Keratinocyte (primary cell): ENCODE measurements around the gene ARPC5L. TPM values are rescaled to one million over a fixed set of nuclear protein-coding genes. Genes with fewer than 3 reads are reported as not detected.

Experiments used
- DNase-seq: peaks from one replicate; pipeline ENCODE4 v3.0.0-alpha.2; 2011; ENCODE audit warnings: low read depth, missing footprints, low spot score
- FAIRE-seq: peaks from 2 replicates; lab custom pipeline; 2011; peaks lifted over from hg19 to GRCh38; lab: Jason Lieb, UNC
- H2AFZ ChIP-seq: 2 replicates; pipeline ENCODE4 v1.6.0; 2012; ENCODE audit warnings: low read length, control low read depth, inconsistent platforms; ENCODE audit not compliant: control insufficient read depth
- H3K27ac ChIP-seq: 2 replicates; pipeline ENCODE4 v1.5.1; 2011; ENCODE audit warnings: low read length; ENCODE audit not compliant: control insufficient read depth, insufficient read depth
- H3K27me3 ChIP-seq: 3 replicates; pipeline ENCODE4 v1.6.0; 2011; ENCODE audit warnings: low read length; ENCODE audit not compliant: control insufficient read depth, insufficient read depth; ENCODE audit errors: extremely low read depth
- H3K36me3 ChIP-seq, 2 experiments: 2 replicates in 1 of 2; 3 replicates in 1 of 2; pipeline ENCODE4 v1.5.1; 2011; ENCODE audit warnings: low read length in 2 of 2, mild to moderate bottlenecking in 1 of 2; ENCODE audit not compliant: control insufficient read depth in 2 of 2, insufficient read depth in 2 of 2; ENCODE audit errors: extremely low read depth in 1 of 2
- H3K4me1 ChIP-seq: 3 replicates; pipeline ENCODE4 v1.5.1; 2011; ENCODE audit warnings: low read length; ENCODE audit not compliant: control insufficient read depth, insufficient read depth; ENCODE audit errors: extremely low read depth
- H3K4me2 ChIP-seq: 3 replicates; pipeline ENCODE4 v1.6.0; 2011; ENCODE audit warnings: low read depth, low read length; ENCODE audit not compliant: control insufficient read depth, insufficient read depth; ENCODE audit errors: extremely low read depth
- H3K4me3 ChIP-seq, 3 experiments: fragments of 200-600 bp in 1 of 3; sonication (generic) in 1 of 3; 2 replicates in 2 of 3; 3 replicates in 1 of 3; pipeline ENCODE4 v1.5.1; 2011 to 2016; ENCODE audit warnings: low read length in 3 of 3, mild to moderate bottlenecking in 3 of 3, control low read depth in 2 of 3, inconsistent platforms in 1 of 3, low read depth in 1 of 3, mixed read lengths in 1 of 3, mixed run types in 1 of 3, moderate library complexity in 1 of 3; ENCODE audit not compliant: control insufficient read depth in 2 of 3, insufficient read depth in 2 of 3; ENCODE audit errors: extremely low read depth in 1 of 3
- H3K79me2 ChIP-seq: 2 replicates; pipeline ENCODE4 v1.6.0; 2012; ENCODE audit warnings: low read length; ENCODE audit not compliant: control insufficient read depth, insufficient read depth
- H3K9ac ChIP-seq: 3 replicates; pipeline ENCODE4 v1.6.0; 2011; ENCODE audit warnings: low read length; ENCODE audit not compliant: control insufficient read depth, insufficient read depth; ENCODE audit errors: extremely low read depth
- H3K9me1 ChIP-seq: 3 replicates; pipeline ENCODE4 v1.6.0; 2011; ENCODE audit warnings: low read length; ENCODE audit not compliant: control insufficient read depth, insufficient read depth; ENCODE audit errors: extremely low read depth
- H3K9me3 ChIP-seq: 2 replicates; pipeline ENCODE4 v1.5.1; 2012; ENCODE audit warnings: low read depth, low read length; ENCODE audit not compliant: control insufficient read depth
- H4K20me1 ChIP-seq: 3 replicates; pipeline ENCODE4 v1.6.0; 2011; ENCODE audit warnings: low read length; ENCODE audit not compliant: control insufficient read depth, insufficient read depth; ENCODE audit errors: extremely low read depth
- EZH2 ChIP-seq: IDR thresholded peaks from one replicate; pipeline ENCODE4 v1.6.1; 2012; ENCODE audit warnings: inconsistent platforms, mild to moderate bottlenecking, low read length, moderate library complexity
- dilution Hi-C: fragments of 300-500 bp; cut with MboI; formaldehyde crosslinking; loops from one replicate; pipeline ENCODE4 v1.7.0; 2020; ENCODE audit warnings: low sequenced_read_pairs; ENCODE audit not compliant: extremely low pct_ligation_motif_present
- polyA plus RNA-seq, 5 experiments: library from polyadenylated mRNA; depleted of rRNA in 3 of 5; stranded (reverse) in 3 of 5; stranded (forward) in 1 of 5; unstranded in 1 of 5; fragments of >200 nt; gene quantifications; 1 replicate in 1 of 5; 2 replicates in 3 of 5; 3 replicates in 1 of 5; pipeline versions ENCODE4 v1.2.1 to v1.2.3, GENCODE V29; 2011 to 2012; ENCODE audit warnings: missing spikeins in 2 of 5, low read depth in 1 of 5, low replicate concordance in 1 of 5
- TF ChIP-seq, protein P1 (sequence below), 3 experiments: IDR thresholded peaks in 1 of 3; conservative IDR thresholded peaks in 1 of 3; optimal IDR thresholded peaks in 1 of 3; 2 replicates in 2 of 3; 3 replicates in 1 of 3; pipeline versions ENCODE3 to v1.5.1; 2011; ENCODE audit warnings: low read length in 3 of 3, mild to moderate bottlenecking in 3 of 3, moderate library complexity in 2 of 3, control low read depth in 1 of 3, inconsistent platforms in 1 of 3; ENCODE audit not compliant: insufficient read depth in 2 of 3; ENCODE audit errors: extremely low read depth in 1 of 3

Gene ARPC5L
- polyA plus RNA-seq, 1 donor (not counting 4 experiments of a cell fraction or from before 2014, with no cell fraction given), result 102 TPM

- Histone ChIP-seq H3K27me3 (no peaks in the 10 kb centered on the region), H3K4me1 (peaks cover 18% of the 10 kb centered on the region), H2AFZ (no peak overlapping the region), H3K79me2 (peaks cover 41% of the 10 kb centered on the region), H3K4me3 (no peak overlapping the region), H3K4me2 (no peak overlapping the region), H3K9me1 (no peaks in the 10 kb centered on the region), H3K9me3 (no peaks in the 10 kb centered on the region), H3K27ac (no peak overlapping the region), H3K9ac (no peak overlapping the region), H4K20me1 (peaks cover 16% of the 10 kb centered on the region), H3K36me3 (peaks cover 36 to 67% of the 10 kb centered on the region in 2 experiments)
- TF ChIP-seq, protein P1, sequence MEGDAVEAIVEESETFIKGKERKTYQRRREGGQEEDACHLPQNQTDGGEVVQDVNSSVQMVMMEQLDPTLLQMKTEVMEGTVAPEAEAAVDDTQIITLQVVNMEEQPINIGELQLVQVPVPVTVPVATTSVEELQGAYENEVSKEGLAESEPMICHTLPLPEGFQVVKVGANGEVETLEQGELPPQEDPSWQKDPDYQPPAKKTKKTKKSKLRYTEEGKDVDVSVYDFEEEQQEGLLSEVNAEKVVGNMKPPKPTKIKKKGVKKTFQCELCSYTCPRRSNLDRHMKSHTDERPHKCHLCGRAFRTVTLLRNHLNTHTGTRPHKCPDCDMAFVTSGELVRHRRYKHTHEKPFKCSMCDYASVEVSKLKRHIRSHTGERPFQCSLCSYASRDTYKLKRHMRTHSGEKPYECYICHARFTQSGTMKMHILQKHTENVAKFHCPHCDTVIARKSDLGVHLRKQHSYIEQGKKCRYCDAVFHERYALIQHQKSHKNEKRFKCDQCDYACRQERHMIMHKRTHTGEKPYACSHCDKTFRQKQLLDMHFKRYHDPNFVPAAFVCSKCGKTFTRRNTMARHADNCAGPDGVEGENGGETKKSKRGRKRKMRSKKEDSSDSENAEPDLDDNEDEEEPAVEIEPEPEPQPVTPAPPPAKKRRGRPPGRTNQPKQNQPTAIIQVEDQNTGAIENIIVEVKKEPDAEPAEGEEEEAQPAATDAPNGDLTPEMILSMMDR (optimal IDR thresholded peaks at IDR 0.05 in 1 of 3, IDR thresholded peaks at IDR 0.05 in 1 of 3, conservative IDR thresholded peaks at IDR 0.05 in 1 of 3; ENCODE audit: extremely low read depth in 1 of 3, insufficient read depth in 2 of 3, low read length in 3 of 3), result no peak
- no peak for TF ChIP-seq EZH2
- dilution Hi-C loops, result no loop called here
- DNase-seq (no peak), FAIRE-seq (no peak)
These were observed 15.3 kb downstream of the ARPC5L start for GRCh38 chr9:124877021-124877782.

DNA sequence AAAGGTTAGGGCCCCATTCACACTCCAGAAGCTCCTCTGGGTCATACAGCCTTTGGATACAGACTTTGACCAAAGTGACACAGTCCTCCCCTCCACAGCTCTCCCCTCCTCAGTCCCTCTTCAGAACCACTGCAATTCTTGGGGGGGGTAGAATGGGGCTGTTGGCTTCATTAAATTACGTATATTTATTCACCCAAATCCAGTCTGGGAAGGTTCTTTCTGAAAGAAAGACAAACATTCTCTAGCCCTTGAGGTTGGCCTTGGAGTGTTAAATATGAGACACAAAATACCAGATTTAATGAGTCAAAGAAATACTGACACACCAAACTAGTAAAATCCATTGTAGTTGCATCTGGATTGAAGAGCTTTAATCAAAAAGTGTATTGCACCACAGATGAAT, 16.1 kb downstream of the ARPC5L start:
- no peak overlapping the region for H3K4me3 ChIP-seq
- no peak overlapping the region for H3K4me2 ChIP-seq
- dilution Hi-C loops, result no loop called here
- H3K27ac ChIP-seq, result no peak overlapping the region
- DNase-seq (no peak), FAIRE-seq (no peak)
- no peaks in the 10 kb centered on the region for H3K9me1 ChIP-seq
- H2AFZ ChIP-seq, result no peak overlapping the region
- no peaks in the 10 kb centered on the region for H3K9me3 ChIP-seq
- peaks cover 16% of the 10 kb centered on the region for H4K20me1 ChIP-seq
- TF ChIP-seq, protein P1 (optimal IDR thresholded peaks at IDR 0.05 in 1 of 3, IDR thresholded peaks at IDR 0.05 in 1 of 3, conservative IDR thresholded peaks at IDR 0.05 in 1 of 3; ENCODE audit: extremely low read depth in 1 of 3, insufficient read depth in 2 of 3, low read length in 3 of 3), result no peak
- no peak for TF ChIP-seq EZH2
- H3K4me1 ChIP-seq, result peaks cover 12% of the 10 kb centered on the region
- H3K79me2 ChIP-seq, result peaks cover 34% of the 10 kb centered on the region
- H3K9ac ChIP-seq, result no peak overlapping the region
- H3K27me3 ChIP-seq, result no peaks in the 10 kb centered on the region
- peaks cover 37 to 62% of the 10 kb centered on the region in 2 experiments for H3K36me3 ChIP-seq
